H1 (cell line): Measurements from ENCODE around the gene EBF3. TPM values are rescaled to one million over a fixed set of nuclear protein-coding genes. Genes with fewer than 3 reads are reported as not detected.

Experiments used
- CTCF ChIA-PET: fragments of 300-600 bp; sonication (Branson Sonifier 250); formaldehyde crosslinking; loops from one replicate; lab custom pipeline; 2021; ENCODE audit not compliant: partially characterized antibody; lab: Charles Lee
- POLR2A ChIA-PET: fragments of 300-600 bp; sonication (Branson Sonifier 250); formaldehyde crosslinking; loops from one replicate; lab custom pipeline; 2021; ENCODE audit warnings: inconsistent platforms; ENCODE audit not compliant: partially characterized antibody; lab: Charles Lee
- DNase-seq, 2 experiments: peaks; one replicate each; pipeline versions ENCODE4 v3.0.0 to v3.0.0-alpha.2; 2010 to 2022; ENCODE audit warnings: low spot score in 2 of 2, low read depth in 1 of 2, mixed read lengths in 1 of 2
- FAIRE-seq: peaks from 2 replicates; lab custom pipeline; 2011; peaks lifted over from hg19 to GRCh38; lab: Jason Lieb, UNC
- H2AFZ ChIP-seq: 2 replicates; pipeline ENCODE4 v1.8.1; 2012; ENCODE audit warnings: low read length, inconsistent platforms
- H2AK5ac ChIP-seq: 2 replicates; pipeline ENCODE4 v1.6.1; 2013; ENCODE audit warnings: low read depth, low read length
- H2BK120ac ChIP-seq: replicated peaks from 2 replicates; pipeline ENCODE3; 2013; ENCODE audit warnings: low read depth, low read length, inconsistent platforms
- H2BK12ac ChIP-seq: 2 replicates; pipeline ENCODE4 v1.6.1; 2013; ENCODE audit warnings: low read depth, low read length
- H2BK15ac ChIP-seq: 2 replicates; pipeline ENCODE4 v1.6.1; 2013; ENCODE audit warnings: low read length
- H2BK20ac ChIP-seq: 2 replicates; pipeline ENCODE4 v1.6.1; 2013; ENCODE audit warnings: low read length
- H2BK5ac ChIP-seq: 2 replicates; pipeline ENCODE4 v1.6.1; 2013; ENCODE audit warnings: low read depth, low read length
- H3K14ac ChIP-seq: 2 replicates; pipeline ENCODE4 v1.6.1; 2013; ENCODE audit warnings: inconsistent platforms; ENCODE audit not compliant: insufficient read length
- H3K18ac ChIP-seq: 2 replicates; pipeline ENCODE4 v1.6.1; 2013; ENCODE audit warnings: low read length; ENCODE audit errors: extremely low read depth
- H3K23ac ChIP-seq: 2 replicates; pipeline ENCODE4 v1.6.1; 2013; ENCODE audit warnings: inconsistent platforms; ENCODE audit not compliant: insufficient read length
- H3K23me2 ChIP-seq: 2 replicates; pipeline ENCODE4 v1.6.1; 2013; ENCODE audit warnings: low read depth, low read length
- H3K27ac ChIP-seq: 2 replicates; pipeline ENCODE4 v1.6.1; 2011; ENCODE audit warnings: low read depth, low read length, inconsistent platforms
- H3K27me3 ChIP-seq, 4 experiments: replicated peaks in 1 of 4; 1 replicate in 1 of 4; 2 replicates in 3 of 4; pipeline versions ENCODE4 v1.6.1 to v1.8.1; 2011 to 2013; ENCODE audit warnings: low read length in 3 of 4, mild to moderate bottlenecking in 3 of 4, inconsistent platforms in 2 of 4, mixed read lengths in 2 of 4, moderate library complexity in 1 of 4; ENCODE audit not compliant: control insufficient read depth in 3 of 4, insufficient read depth in 3 of 4; ENCODE audit errors: extremely low read depth in 1 of 4
- H3K36me3 ChIP-seq, 4 experiments: 2 replicates each; pipeline versions ENCODE4 v1.6.1 to v1.8.1; 2011 to 2013; ENCODE audit warnings: mild to moderate bottlenecking in 4 of 4, low read length in 3 of 4, moderate library complexity in 2 of 4, control low read depth in 1 of 4, inconsistent platforms in 1 of 4; ENCODE audit not compliant: insufficient read depth in 4 of 4, control insufficient read depth in 2 of 4
- H3K4ac ChIP-seq: replicated peaks from 2 replicates; pipeline ENCODE3; 2013; ENCODE audit warnings: low read length, low read depth, mixed read lengths, inconsistent platforms; ENCODE audit not compliant: insufficient read length
- H3K4me1 ChIP-seq, 4 experiments: replicated peaks in 1 of 4; 1 replicate in 1 of 4; 2 replicates in 3 of 4; pipeline versions ENCODE4 v1.6.1 to v1.8.1; 2011 to 2013; ENCODE audit warnings: low read length in 3 of 4, inconsistent platforms in 2 of 4, mixed read lengths in 1 of 4; ENCODE audit not compliant: insufficient read depth in 4 of 4, control insufficient read depth in 3 of 4
- H3K4me2 ChIP-seq, 2 experiments: 2 replicates each; pipeline versions ENCODE4 v1.6.1 to v1.8.1; 2011 to 2013; ENCODE audit warnings: low read depth in 2 of 2, low read length in 2 of 2, control low read depth in 1 of 2, inconsistent platforms in 1 of 2, mild to moderate bottlenecking in 1 of 2; ENCODE audit not compliant: insufficient read depth in 1 of 2
- H3K4me3 ChIP-seq, 4 experiments: fragments of 200-600, 300-600 bp in 1 of 4; sonication (generic), shearing (Covaris generic), sonication (Bioruptor Twin) in 1 of 4; 2 replicates each; pipeline versions ENCODE4 v1.5.1 to v1.8.1; 2011 to 2016; ENCODE audit warnings: low read length in 4 of 4, low read depth in 3 of 4, control low read depth in 2 of 4, inconsistent platforms in 2 of 4, mild to moderate bottlenecking in 2 of 4, mixed read lengths in 1 of 4, moderate library complexity in 1 of 4; ENCODE audit not compliant: insufficient read depth in 2 of 4; ENCODE audit errors: extremely low read depth in 1 of 4
- H3K56ac ChIP-seq: replicated peaks from 2 replicates; pipeline ENCODE3; 2013; ENCODE audit warnings: low read depth, mild to moderate bottlenecking, mixed read lengths, low read length, inconsistent platforms; ENCODE audit not compliant: insufficient read length
- H3K79me1 ChIP-seq: 2 replicates; pipeline ENCODE4 v1.6.1; 2013; ENCODE audit warnings: low read depth, low read length, control low read depth
- H3K79me2 ChIP-seq, 2 experiments: 2 replicates each; pipeline versions ENCODE4 v1.6.1 to v1.8.1; 2012 to 2013; ENCODE audit warnings: low read length in 2 of 2, mild to moderate bottlenecking in 2 of 2, inconsistent platforms in 1 of 2; ENCODE audit not compliant: insufficient read depth in 2 of 2, control insufficient read depth in 1 of 2
- H3K9ac ChIP-seq, 4 experiments: replicated peaks in 1 of 4; 1 replicate in 1 of 4; 2 replicates in 3 of 4; pipeline versions ENCODE4 v1.6.1 to v1.8.1; 2011 to 2013; ENCODE audit warnings: low read depth in 3 of 4, low read length in 3 of 4, control low read depth in 2 of 4, mild to moderate bottlenecking in 2 of 4, moderate library complexity in 2 of 4, inconsistent platforms in 1 of 4; ENCODE audit errors: extremely low read depth in 1 of 4
- H3K9me3 ChIP-seq, 2 experiments: 2 replicates each; pipeline versions ENCODE4 v1.6.1 to v1.8.1; 2012 to 2013; ENCODE audit warnings: mild to moderate bottlenecking in 2 of 2, moderate library complexity in 2 of 2, control low read depth in 1 of 2, inconsistent platforms in 1 of 2, low read depth in 1 of 2, low read length in 1 of 2, mixed read lengths in 1 of 2; ENCODE audit not compliant: insufficient read depth in 2 of 2
- H4K20me1 ChIP-seq, 2 experiments: replicated peaks in 1 of 2; 2 replicates each; pipeline versions ENCODE3 to v1.8.1; 2011 to 2013; ENCODE audit warnings: inconsistent platforms in 2 of 2, low read length in 2 of 2, mild to moderate bottlenecking in 1 of 2; ENCODE audit not compliant: insufficient read depth in 2 of 2, control insufficient read depth in 1 of 2
- H4K5ac ChIP-seq: 2 replicates; pipeline ENCODE4 v1.6.1; 2013; ENCODE audit warnings: low read length, low read depth, mixed read lengths, inconsistent platforms; ENCODE audit not compliant: insufficient read length
- H4K8ac ChIP-seq: 2 replicates; pipeline ENCODE4 v1.8.0; 2013; ENCODE audit warnings: mild to moderate bottlenecking, moderate library complexity, low read length, inconsistent platforms; ENCODE audit not compliant: insufficient read depth; ENCODE audit errors: extremely low read depth
- H4K91ac ChIP-seq: replicated peaks from 2 replicates; pipeline ENCODE3; 2013; ENCODE audit warnings: low read length, mixed read lengths, inconsistent platforms; ENCODE audit not compliant: insufficient read length
- BRCA1 ChIP-seq: IDR thresholded peaks from 2 replicates; pipeline ENCODE4 v1.6.1; 2012; ENCODE audit warnings: low read depth, low read length, improper control_type of control experiment
- EP300 ChIP-seq, 2 experiments: IDR thresholded peaks; 1 replicate in 1 of 2; 2 replicates in 1 of 2; pipeline ENCODE4 v1.6.1; 2011 to 2012; ENCODE audit warnings: low read depth in 2 of 2, low read length in 2 of 2, mild to moderate bottlenecking in 2 of 2, borderline replicate concordance in 1 of 2, inconsistent platforms in 1 of 2, moderate library complexity in 1 of 2
- KDM4A ChIP-seq: IDR thresholded peaks from one replicate; pipeline ENCODE4 v1.7.1; 2012; ENCODE audit warnings: low read depth, mild to moderate bottlenecking, moderate library complexity, low read length, inconsistent platforms; ENCODE audit not compliant: severe bottlenecking
- KDM5A ChIP-seq: fragments of 200-600 bp; IDR thresholded peaks from 2 replicates; pipeline ENCODE4 v1.7.1; 2012; ENCODE audit warnings: mild to moderate bottlenecking, low read length, inconsistent platforms, mixed read lengths
- RXRA ChIP-seq: IDR thresholded peaks from 2 replicates; pipeline ENCODE4 v1.6.1; 2011; ENCODE audit warnings: low read depth, mild to moderate bottlenecking, low read length, moderate library complexity; ENCODE audit not compliant: insufficient read depth
- YY1 ChIP-seq: IDR thresholded peaks from 2 replicates; pipeline ENCODE4 v1.6.1; 2011; ENCODE audit warnings: low read depth, mild to moderate bottlenecking, low read length
- WGBS, 2 experiments: shearing (Covaris generic) in 1 of 2; methylation state at CpG; one replicate each; pipeline versions ENCODE4 v1.1.6 to v1.1.7; 2013 to 2015; ENCODE audit warnings: low lambda C conversion rate in 2 of 2, mixed read lengths in 2 of 2, inconsistent platforms in 1 of 2, low coverage in 1 of 2, missing lambda C conversion rate in 1 of 2; ENCODE audit not compliant: insufficient replicate concordance in 2 of 2, insufficient coverage in 1 of 2, insufficient read length in 1 of 2; ENCODE audit errors: extremely low coverage in 1 of 2, missing lambda C conversion rate in 1 of 2; 5-methylcytosine and 5-hydroxymethylcytosine counted together
- polyA plus RNA-seq, 7 experiments: library from polyadenylated mRNA; depleted of rRNA in 3 of 7; stranded (reverse) in 5 of 7; unstranded in 2 of 7; fragments of >200 nt in 5 of 7; fragments of 200-250 nt in 2 of 7; gene quantifications; 1 replicate in 5 of 7; 2 replicates in 1 of 7; 4 replicates in 1 of 7; pipeline versions ENCODE4 v1.2.1 to v1.2.3, GENCODE V29; 2011 to 2013; ENCODE audit warnings: missing spikeins in 2 of 7, mixed read lengths in 2 of 7
- total RNA-seq: library from RNA; stranded (reverse); fragmentation: NEBNext Ultra II Directional; extraction: Animal tissue kit (Norgen Biotek cat#: 25700); gene quantifications from 2 replicates; pipeline ENCODE4 v1.2.1, GENCODE V29; 2021

The EBF3 gene
- total and polyA plus RNA-seq, 2 of the 8 experiments (the other 6 are each of a cell fraction or from before 2014, with no cell fraction given): 0.08 to 0.26 TPM

DNA sequence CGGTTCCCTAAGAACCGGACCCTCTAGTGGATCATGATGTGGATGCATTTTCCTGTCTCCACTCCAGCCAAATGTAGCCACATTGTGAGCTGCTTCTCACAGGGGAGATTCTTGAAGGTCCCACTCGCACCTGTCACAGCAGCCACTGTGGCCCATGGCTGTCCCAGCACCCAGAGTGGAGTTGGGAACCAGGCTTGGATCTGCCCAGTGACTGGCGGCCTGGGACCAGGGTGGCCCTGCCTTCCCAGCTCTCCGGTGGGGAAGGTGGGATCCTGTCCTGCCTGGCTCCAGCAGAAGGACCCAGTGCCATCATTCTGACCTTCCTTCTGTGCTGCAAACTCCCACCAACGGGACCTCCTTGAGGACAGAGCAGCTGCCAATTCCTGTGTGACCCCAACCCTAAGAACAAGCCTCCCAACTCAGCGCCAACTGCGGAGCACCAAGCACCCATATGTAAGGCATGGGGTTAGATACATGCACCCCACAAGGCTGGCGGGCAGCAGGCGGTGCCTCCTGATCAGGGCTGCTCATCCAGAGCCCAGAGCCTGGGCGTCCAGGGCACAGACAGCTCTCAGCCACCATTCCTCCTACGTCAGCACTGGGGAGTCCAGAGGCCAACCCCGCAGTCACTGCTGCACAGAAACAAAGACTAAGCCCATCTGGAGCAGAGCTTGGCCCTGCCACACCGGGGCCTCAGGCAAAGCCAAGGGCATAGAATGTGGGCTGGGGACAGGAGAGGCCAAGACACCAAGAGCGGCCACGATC, 28.8 kb downstream of the EBF3 start:
- Histone ChIP-seq H3K18ac (no peak overlapping the region), H2BK120ac (no peak overlapping the region), H2BK12ac (no peak overlapping the region), H3K79me1 (no peaks in the 10 kb centered on the region), H3K23me2 (no peaks in the 10 kb centered on the region), H3K56ac (no peak overlapping the region), H2BK20ac (no peak overlapping the region), H2AFZ (no peak overlapping the region), H3K4me2 (no peak overlapping the region), H4K91ac (no peak overlapping the region), H3K23ac (no peak overlapping the region), H3K79me2 (no peaks in the 10 kb centered on the region), H3K27ac (no peak overlapping the region), H3K4ac (no peak overlapping the region), H4K8ac (no peak overlapping the region), H2AK5ac (no peak overlapping the region), H3K9ac (no peak overlapping the region), H3K27me3 (no peaks in the 10 kb centered on the region), H3K4me3 (no peak overlapping the region), H4K20me1 (no peaks in the 10 kb centered on the region), H4K5ac (no peak overlapping the region), H3K36me3 (no peaks in the 10 kb centered on the region), H3K4me1 (peaks cover 0 to 4% (median 0%) of the 10 kb centered on the region in 4 experiments; a peak in 1 of 7 replicates), H2BK5ac (no peak overlapping the region), H3K14ac (no peak overlapping the region), H2BK15ac (no peak overlapping the region; the same call in 1 of the 2 replicates), H3K9me3 (no peaks in the 10 kb centered on the region)
- TF ChIP-seq KDM5A (no peak), EP300 (IDR thresholded peaks at IDR 0.05; ENCODE audit: borderline replicate concordance in 1 of 2, low read depth in 2 of 2, low read length in 2 of 2) (no peak), RXRA (no peak), YY1 (no peak), KDM4A (no peak), BRCA1 (no peak)
- no peak for DNase-seq
- CTCF ChIA-PET: interaction anchor here (0.7 to 3.0 kb wide), 7 partner anchors 9 to 167 kb away, joined by 3 to 8 read pairs (median 5); no protein-coding TSS in a partner anchor
- FAIRE-seq: no peak
- 95% methylated on average over 15 of the region's 16 CpGs; no CpG with 5 or more reads in 1 of the 2 experiments for WGBS, 2 experiments
- POLR2A ChIA-PET: interaction anchor here (1.4 kb wide), 1 partner anchor 12 kb away, joined by 3 read pairs; no protein-coding TSS in a partner anchor
